Activated T-cell treated with anti-CD3 and anti-CD28 coated beads, Interleukin-2, amount 50 U/mL, for 48 hours (primary cell): Measurements from ENCODE around the gene UBE2K.
"Not testable (repeated sequence)": the region's sequence is repeated elsewhere in the genome, so short reads cannot be mapped to it uniquely, and the experiment has no call there.

ENCODE experiments used
- DNase-seq, 2 experiments: peaks; one replicate each; pipeline ENCODE4 v3.0.0-alpha.2; 2020

Gene UBE2K

DNA sequence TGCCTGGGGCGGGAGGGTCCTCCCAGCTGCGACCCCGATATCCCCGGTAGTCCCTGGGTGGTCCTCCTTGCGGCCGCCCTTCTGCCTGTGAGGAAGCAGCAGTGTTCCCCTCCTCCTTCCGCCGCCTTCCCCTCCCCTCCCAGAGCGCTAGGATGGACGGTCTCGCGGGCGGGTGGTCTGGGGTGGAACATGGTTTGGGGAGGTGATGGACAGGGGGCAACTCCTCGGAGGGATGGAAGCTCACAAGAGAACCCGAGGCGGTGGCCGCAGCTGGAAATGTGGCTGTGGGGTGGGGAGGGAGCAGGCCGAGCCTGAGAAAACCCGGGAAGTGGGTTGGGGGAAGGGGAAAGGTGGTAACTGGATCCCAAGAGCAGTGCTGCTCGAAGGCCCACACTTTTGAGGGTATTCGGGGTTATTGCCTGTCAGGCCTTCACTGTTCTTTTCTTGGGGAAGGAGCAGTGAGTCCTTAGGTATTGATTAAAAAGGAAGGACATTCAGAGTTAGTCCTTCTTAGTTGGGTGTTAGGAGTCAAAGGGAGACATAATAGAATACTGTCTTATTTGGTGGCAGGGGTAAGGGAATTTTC lies 581 bp downstream of the UBE2K start:
- peak in 1 of 2 experiments; percentile 69 for DNase-seq

DNA sequence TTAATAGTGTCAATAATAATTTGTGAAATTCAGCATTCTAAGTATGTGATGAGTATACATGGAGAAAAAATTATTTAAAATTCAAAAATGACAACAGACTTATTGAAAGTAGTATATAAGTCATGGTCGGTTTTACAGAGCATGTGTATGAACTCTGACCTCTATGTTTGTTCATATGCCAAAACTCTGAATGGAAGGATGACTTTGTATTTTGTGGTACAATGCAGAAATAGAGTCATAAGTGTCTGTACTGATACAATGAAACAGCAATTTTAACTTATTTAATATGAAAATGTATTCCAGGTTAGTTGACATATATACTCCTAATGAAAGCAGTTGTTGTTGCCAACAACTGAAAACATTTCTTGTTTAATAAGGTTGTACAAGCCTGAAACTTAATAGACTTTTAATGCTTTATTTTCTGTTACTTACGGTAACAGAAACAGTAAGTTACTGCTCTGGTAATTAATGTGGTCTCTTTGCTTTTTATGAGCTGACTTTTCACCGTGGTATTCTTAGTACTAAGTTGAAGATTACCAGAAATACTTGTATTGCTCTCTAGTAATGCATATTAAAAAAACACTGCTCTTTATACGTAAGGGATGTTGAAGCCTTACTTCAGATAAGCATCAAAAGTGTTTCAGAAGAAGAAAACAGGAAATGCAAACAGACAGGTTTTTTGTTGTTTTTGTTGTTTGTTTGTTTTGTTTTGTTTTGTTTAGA lies 1.9 kb downstream of the UBE2K start:
- no peak for DNase-seq

DNA sequence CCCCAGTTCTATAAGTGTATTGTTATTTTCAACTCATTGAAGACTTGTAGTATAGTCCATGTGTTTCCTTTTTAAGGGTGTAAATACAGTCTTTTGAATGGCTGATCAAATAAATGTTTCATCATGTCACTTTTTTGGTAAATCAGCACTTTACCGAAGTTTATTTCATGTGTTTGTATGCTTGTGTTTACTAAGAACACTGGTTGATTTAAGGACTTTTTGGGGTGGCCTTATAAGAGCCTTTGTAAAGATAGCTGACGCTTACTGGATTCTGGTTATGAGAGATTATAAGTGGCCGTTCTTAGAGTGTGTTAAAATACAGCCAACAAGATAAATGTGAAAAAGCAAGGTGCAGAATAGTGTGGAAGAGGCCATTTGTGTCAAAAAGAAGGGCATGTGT lies 2.6 kb downstream of the UBE2K start:
- no peak for DNase-seq

DNA sequence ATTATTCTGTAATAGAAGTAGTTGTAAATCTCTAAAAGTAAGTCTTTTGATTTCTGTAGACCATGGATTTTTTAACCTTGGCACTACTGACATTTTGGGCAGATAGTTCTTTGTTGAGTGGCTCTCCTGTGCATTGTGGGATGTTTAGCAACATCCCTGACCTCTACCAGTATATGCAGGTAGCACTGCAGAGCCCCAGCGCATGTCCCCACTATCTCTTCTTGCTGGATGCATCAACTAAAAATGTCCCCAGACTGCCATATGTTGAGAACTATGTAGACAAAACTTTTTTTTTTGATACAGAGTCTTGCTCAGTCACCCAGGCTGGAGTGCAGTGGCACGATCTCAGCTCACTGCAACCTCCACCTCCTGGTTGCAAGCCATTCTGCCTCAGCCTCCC lies 4.8 kb downstream of the UBE2K start:
- no peak for DNase-seq

DNA sequence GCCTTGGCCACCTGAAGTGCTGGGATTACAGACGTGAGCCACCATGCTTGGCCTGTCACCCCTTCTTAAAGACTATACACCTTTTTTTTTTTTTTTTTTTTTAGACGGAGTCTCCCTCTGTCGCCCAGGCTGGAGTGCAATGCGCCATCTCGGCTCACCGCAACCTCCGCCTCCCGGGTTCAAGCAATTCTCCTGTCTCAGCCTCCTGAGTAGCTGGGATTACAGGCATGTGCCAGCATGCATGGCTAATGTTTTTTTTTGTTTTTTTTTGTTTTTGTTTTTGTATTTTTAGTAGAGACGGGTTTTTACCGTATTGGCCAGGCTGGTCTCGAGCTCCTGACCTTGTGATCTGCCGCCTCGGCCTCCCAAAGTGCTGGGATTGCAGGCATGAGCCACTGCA lies 6.9 kb downstream of the UBE2K start:
- DNase-seq = not testable (repeated sequence)

DNA sequence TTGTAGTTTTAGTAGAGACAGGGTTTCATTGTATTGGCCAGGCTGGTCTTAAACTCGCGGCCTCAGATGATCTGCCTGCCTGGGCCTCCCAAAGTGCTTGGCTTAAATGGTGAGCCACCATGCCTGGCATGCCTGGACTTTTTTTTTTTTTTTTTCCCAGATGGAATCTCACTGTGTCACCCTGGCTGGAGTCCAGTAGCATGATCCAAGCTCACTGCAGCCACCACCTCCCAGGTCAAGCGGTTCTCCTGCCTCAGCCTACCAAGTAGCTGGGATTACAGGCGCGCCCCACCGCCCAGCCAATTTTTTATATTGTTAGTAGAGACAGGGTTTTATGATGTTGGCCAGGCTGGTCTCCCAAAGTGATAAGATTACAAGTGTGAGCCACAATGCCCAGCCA lies 8.4 kb downstream of the UBE2K start:
- DNase-seq = no peak

DNA sequence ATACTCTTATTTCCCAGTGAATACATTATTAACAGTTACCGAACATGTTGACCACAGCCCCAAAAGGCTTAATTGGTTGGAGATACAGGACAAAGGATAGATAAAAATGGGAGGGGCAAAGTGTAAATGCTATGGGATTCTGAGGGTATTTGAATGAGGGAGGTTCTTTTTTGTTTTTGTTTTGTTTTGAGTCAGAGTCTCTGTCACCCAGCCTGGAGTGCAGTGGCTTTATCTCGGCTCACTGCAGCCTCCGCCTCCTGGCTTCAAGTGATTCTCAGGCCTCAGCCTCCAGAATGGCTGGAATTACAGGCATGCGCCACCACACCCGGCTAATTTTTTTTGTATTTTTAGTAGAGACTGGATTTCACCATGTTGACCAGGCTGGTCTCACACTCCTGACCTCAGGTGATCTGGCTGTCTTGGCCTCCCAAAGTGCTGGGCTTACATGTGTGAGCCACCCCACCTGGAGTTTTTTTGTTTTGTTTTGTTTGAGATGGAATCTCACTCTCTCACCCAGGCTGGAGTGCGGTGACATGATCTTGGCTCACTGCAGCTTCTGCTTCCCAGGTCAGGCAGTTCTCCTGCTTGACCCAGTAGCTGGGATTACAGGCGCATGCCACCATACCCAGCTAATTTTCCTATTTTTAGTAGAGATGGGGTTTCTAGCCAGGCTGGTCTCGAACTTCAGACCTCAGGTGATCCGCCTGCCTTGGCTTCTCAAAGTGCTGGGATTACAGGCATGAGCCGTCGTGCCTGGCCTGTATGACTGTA lies 9.0 kb downstream of the UBE2K start:
- DNase-seq = no peak

DNA sequence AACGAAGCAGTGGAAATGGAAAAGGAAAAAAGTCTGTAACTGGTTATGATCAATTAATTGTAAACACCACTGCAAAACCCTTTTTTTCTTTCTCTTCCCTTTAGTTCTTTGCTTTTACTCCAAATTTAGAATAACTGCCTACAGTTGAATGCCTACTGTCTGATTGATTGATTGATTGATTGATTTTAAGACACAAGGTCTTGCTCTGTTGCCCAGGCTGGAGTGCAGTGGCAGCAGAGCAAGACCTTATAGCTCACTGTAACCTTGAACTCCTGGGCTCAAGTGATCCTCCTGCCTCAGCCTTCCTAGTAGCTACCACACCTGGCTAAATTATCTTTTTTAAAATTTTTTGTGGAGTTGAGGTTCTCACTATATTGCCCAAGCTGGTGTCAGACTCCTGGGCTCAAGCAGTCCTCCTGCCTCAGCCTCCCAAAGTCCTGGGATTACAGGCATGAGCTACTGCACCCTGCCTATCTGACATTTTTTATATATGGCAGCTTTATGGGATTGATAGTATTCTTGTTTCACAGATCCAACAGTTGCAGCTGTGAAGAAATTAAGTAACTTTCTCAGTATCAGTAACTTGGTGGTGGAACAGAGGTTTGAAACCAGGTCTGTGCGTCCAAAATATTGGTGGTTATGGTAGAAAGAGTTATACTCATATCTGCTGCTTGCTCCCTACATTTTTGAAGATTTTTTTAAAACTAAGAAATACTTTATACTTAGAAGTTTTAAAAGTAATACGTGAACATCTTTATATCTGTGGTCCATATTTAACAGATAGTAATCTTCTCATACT lies 12.4 kb downstream of the UBE2K start:
- no peak for DNase-seq

DNA sequence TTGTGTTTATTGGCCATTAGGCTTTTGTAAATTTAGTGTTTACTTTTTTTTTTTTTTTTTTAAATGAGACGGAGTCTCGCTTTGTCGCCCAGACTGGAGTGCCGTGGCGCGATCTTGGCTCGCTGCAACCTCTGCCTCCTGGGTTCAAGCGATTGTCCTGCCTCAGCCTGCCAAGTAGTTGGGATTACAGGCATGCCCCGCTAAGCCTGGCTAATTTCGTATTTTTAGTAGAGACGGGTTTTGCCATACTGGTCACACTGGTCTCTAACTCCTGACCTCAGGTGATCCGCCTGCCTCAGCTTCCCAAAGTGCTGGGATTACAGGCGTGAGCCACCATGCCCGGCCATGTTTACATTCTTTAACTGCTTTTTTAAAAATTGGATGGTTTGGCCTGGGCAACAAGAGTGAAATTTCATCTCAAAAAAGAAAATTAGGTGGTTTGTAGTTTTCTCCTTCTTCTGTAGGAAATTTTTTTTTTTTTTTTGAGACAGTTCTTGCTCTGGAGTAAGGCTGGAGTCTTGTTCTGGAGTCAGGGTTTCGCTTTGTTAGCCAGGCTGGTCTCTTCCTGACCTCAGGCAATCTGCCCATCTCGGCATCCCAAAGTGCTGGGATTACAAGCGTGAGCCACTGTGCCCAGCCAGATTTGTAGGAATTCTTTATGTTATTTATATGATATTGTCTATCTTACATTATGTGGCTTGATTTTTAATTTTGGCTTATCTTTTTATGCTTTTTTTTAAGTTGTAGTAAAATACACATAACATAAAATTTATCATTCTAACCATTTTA lies 15.1 kb downstream of the UBE2K start:
- peak in 1 of 2 experiments; percentile 5 for DNase-seq

DNA sequence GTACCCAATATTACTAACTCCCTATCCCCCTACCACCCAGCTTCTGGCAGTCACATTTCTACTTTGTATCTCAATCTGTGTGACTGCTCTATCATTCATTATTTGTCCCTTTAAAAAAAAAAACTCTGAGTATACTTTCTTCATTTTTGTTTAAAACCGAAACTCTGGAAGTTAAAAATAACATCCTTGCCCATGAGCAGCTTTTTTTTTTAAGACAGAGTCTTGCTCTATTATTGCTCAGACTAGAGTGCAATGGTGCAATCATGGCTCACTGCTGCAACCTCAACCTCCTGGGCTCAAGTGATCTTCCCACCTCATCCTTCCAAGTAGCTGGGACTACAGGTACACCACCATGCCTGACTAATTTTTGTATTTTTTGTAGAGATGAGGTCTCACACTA lies 15.8 kb downstream of the UBE2K start:
- no peak for DNase-seq

DNA sequence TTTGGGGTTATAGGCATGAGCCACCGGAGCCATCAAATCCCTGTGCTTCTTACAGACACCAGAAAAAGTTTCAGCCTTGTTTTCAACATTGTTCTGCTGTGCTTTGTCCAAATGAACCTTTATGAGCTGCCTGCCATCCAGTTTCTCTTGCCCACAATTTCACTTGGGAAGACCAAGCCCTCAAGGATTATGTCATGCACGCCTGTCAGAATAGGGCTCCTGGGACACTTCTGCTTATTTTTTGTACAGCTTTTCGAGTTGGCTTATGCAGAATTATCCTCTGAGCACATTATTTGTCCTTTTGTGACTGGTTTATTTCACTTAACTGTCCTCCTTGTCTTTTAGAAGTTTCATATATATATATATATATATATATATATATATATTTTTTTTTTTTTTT lies 16.2 kb downstream of the UBE2K start:
- peak in 1 of 2 experiments; percentile 11 for DNase-seq

DNA sequence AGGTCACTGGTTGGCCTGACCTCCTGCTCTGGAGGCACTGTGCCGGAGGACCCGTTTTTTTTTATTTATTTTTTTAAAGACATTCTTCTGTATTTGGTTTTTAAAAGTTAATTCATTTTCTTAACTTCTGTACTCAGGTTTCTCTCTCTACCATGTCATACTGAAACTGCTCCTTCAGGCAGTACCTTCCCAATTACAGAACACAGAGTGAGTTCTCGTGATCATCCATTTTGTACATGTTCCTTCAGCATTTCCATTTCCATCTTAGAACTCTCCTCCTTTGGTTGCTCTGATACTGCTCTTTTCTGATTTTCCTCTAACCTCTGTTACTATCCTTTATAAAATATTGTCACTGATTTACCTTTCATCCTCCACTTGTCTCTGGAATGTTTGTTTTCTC lies 17.9 kb downstream of the UBE2K start:
- no peak for DNase-seq

DNA sequence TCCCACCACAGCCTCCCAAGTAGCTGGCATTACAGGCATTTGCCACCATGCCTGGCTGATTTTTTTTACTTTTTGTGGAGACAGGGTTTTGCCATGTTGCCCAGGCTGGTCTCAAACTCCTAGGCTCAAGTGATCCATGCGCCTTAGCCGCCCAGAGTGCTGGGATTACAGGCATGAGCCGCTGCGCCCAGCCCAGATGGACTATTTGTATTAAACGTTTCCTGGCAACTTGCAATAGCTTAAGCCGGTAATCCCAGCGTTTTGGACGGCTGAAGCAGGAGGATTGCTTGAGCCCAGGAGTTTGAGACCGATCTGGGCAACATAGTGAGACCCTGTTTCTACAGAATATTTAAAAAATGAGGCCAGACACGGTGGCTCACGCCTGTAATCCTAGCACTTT lies 18.4 kb downstream of the UBE2K start:
- DNase-seq = no peak

DNA sequence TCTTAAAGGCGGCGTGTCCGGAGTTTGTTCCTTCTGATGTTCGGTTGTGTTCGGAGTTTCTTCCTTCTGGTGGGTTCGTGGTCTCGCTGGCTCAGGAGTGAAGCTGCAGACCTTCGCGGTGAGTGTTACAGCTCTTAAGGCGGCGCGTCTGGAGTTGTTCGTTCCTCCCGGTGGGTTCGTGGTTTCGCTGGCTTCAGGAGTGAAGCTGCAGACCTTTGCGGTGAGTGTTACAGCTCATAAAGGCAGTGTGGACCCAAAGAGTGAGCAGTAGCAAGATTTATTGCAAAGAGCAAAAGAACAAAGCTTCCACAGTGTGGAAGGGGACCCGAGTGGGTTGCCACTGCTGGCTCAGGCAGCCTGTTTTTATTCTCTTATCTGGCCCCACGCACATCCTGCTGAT lies 19.8 kb downstream of the UBE2K start:
- DNase-seq = not testable (repeated sequence)

DNA sequence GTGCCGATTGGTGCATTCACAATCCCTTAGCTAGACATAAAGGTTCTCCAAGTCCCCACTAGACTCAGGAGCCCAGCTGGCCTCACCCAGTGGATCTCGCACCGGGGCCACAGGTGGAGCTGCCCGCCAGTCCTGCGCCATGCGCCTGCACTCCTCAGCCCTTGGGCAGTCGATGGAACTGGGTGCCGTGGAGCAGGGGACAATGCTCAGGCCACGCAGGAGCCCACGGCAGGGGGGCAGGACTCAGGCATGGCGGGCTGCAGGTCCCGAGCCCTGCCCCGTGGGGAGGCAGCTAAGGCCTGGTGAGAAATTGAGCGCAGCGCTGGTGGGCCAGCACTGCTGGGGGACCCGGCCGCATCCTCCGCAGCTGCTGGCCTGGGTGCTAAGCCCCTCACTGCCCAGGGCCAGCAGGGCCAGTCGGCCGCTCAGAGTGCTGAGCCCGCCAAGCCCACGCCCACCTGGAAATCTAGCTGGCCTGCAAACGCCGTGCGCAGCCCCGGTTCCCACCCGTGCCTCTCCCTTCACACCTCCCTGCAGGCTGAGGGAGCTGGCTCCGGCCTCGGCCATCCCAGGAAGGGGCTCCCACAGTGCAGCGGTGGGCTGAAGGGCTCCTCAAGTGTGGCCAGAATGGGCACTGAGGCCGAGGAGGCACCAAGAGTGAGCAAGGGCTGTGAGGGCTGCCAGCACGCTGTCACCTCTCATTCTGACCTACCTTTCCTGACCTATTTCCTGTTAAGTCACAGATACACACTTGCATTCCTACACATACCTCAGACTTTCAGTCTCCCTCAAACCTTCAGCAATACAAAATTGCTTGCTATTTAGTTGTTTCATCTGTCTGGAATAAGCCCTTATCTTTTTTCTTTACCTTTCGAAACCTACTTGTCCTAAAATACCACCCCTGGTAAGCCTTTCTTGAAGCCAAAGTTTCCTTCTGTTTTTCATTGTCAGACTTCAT lies 20.7 kb downstream of the UBE2K start:
- DNase-seq = peak in 1 of 2 experiments; percentile 44

DNA sequence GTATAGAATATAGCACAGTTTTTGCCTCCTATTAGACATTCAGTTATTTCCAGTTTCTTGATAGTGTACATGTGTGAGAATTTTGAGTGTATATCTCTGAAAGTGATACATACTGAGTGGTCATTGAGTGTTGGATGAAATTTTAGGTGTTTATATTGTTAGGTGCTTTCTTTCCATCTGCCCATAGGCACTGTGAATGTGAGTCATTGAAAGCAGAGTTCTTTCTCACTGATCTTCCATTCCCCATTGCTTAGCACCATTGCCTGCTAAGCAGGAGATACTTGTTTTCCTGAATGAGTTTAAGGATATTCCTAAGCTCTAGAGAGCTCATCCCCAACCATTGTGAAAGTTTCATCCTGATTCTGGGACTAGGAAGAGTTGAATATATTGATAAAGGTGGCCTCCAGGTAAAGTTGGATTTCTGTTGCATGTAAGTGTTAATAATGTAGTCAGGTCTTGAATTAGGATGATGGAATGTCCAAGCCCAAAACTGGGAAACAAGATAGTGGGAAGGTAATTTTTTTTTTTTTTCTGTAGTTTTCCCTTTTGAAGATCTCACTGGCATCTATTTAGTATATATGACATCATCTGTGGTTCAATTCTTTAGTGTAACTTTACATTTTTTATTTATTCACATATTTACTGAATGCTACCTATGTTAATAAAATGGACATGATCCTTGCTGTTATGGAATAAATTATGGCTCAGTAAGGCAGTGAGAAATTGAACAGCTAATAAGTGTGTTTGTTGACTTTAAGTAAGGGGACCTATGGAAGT lies 22.1 kb downstream of the UBE2K start:
- no peak for DNase-seq

DNA sequence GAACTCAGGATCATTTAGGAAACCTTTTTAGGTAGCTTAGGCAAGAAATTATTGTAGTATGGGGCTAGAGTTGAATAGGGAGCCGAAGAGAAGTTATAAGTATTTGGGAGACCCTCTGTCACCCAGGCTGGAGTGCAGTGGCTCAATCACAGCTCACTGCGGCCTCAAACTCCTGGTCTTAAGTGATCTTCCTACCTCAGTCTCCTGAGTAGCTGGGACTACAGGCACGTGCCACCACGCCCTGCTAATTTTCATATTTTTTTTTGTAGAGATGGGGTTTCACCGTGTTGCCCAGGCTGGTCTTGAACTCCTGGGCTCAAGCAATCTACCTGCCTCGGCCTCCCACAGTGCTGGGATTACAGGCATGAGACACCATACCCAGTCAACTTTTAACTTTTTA lies 23.3 kb downstream of the UBE2K start:
- DNase-seq = not testable (repeated sequence)

DNA sequence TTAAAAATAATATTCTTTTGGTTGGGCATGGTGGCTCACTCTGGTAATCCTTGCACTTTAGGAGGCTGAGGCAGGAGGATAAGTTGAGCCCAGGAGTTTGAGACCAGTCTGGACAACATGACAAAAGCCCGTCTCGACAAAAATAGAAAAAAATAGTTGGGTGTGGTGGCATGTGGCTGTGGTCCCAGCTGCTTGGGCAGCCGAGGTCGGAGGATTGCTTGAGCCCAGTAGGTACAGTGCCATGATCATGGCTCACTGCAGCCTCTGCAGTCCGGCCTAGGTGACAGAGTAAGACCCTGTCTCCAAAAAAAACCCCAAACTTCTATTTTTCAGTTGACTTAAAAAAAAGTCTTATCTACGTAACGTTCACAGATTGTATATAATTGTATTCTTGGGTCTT lies 23.9 kb downstream of the UBE2K start:
- no peak for DNase-seq

DNA sequence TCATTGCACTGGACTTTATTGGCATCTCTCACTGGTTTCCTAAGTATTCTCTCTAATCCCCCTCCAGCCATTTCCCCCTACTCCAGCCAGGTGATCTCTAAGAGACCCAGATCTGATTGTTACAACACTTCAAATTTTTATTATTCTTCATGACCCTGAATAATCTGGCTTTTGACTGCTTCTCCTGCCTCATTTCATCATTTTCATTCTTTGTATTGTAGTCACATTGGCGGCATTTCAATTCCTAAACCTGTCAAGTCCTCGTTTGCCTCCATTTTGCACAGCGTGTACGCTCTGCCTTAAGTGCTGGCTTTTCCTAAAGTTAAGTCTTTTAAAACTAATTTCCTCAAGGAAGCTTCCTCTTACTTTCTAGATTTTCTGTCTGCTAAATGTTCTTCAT lies 31.6 kb downstream of the UBE2K start:
- DNase-seq = no peak

DNA sequence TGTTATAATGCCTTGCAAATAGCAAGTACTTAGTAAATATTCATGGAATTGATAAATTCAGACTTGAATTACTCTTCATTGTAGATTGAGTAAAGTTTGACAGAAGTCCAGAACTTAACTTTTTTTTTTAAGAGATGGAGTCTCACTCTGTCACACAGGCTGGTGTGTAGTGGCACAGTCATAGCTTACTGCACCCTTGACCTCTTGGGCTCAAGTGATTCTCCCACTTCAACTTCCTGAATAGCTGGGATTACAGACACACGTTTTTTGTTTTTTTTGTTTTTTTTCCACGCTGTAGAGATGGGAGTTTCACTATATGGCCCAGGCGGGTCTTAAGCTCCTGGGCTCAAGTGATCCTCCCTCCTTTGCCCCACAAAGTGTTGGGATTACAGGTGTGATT lies 32.1 kb downstream of the UBE2K start:
- DNase-seq = no peak
